OCI-LY3 (cell line): ENCODE results near the gene ITIH5.

ENCODE experiments used
- CTCF ChIP-seq: fragments of 200-600, 300-600 bp; sonication (generic); IDR thresholded peaks from 2 replicates; pipeline ENCODE4 v1.5.1; 2014; ENCODE audit warnings: antibody characterized with exemption, low read length, low read depth
- EZH2phosphoT487 ChIP-seq: fragments of 200-600 bp; shearing (Covaris generic); IDR thresholded peaks from 2 replicates; pipeline ENCODE4 v1.6.1; 2018; ENCODE audit warnings: antibody characterized with exemption, mixed run types, low read depth

- TF ChIP-seq CTCF (no peak), EZH2phosphoT487 (no peak)
These were observed 151.3 kb downstream of the ITIH5 start for GRCh38 chr10:7515439-7515838.
